Upper lobe of left lung (tissue), 6 donors: Measurements from ENCODE around the gene PTPRG. TPM values are rescaled to one million over a fixed set of nuclear protein-coding genes. Genes with fewer than 3 reads are reported as not detected.
A peak's percentile ranks its signal among the peaks of the same experiment; 100 is the strongest.
"Not testable (repeated sequence)": the region's sequence is repeated elsewhere in the genome, so short reads cannot be mapped to it uniquely, and the experiment has no call there.

Source experiments
- ATAC-seq, 2 donors: fragments of 200-7000 bp; cut with Tn5 transposase; one replicate each; pipeline ENCODE4 v1.9.1; 2022; ENCODE audit warnings: mild to moderate bottlenecking in 2 of 2, moderate library complexity in 2 of 2; ENCODE audit not compliant: low FRiP score in 2 of 2
- DNase-seq, 2 donors: peaks; one replicate each; pipeline ENCODE4 v3.0.0-alpha.2; 2019 to 2020
- H3K27ac ChIP-seq, 4 donors: fragments of 200-600 bp; sonication (generic); one replicate each; pipeline ENCODE4 v1.5.1; 2016 to 2019
- H3K27me3 ChIP-seq, 4 donors: fragments of 200-600 bp; sonication (generic); one replicate each; pipeline ENCODE4 v1.5.1; 2017 to 2019
- H3K36me3 ChIP-seq, 4 donors: fragments of 200-600 bp; sonication (generic); one replicate each; pipeline ENCODE4 v1.5.1; 2016 to 2019
- H3K4me1 ChIP-seq, 4 donors: fragments of 200-600 bp; sonication (generic); one replicate each; pipeline ENCODE4 v1.5.1; 2018 to 2019
- H3K4me3 ChIP-seq, 4 donors: fragments of 200-600 bp; sonication (generic); one replicate each; pipeline ENCODE4 v1.5.1; 2017 to 2019; ENCODE audit warnings: mild to moderate bottlenecking in 2 of 4, moderate library complexity in 1 of 4
- H3K9me3 ChIP-seq, 4 donors: fragments of 200-600 bp; sonication (generic); one replicate each; pipeline ENCODE4 v1.5.1; 2018 to 2019
- CTCF ChIP-seq, 6 experiments: fragments of 450-650 bp in 4 of 6; fragments of 200-600 bp in 2 of 6; sonication (generic) in 2 of 6; IDR thresholded peaks; one replicate each; pipeline ENCODE4 v1.5.1; 2016 to 2019; ENCODE audit warnings: antibody characterized with exemption in 6 of 6
- EP300 ChIP-seq, 4 donors: sonication (generic); formaldehyde crosslinking; IDR thresholded peaks; one replicate each; pipeline ENCODE4 v1.5.1; 2017; ENCODE audit warnings: antibody characterized with exemption in 4 of 4, control low read depth in 2 of 4
- POLR2A ChIP-seq, 4 donors: fragments of 450-650 bp; IDR thresholded peaks; one replicate each; pipeline ENCODE4 v1.5.1; 2016 to 2017; ENCODE audit warnings: antibody characterized with exemption in 4 of 4, mild to moderate bottlenecking in 2 of 4
- POLR2AphosphoS5 ChIP-seq, 2 donors: sonication (generic); formaldehyde crosslinking; IDR thresholded peaks; one replicate each; pipeline ENCODE4 v1.5.1; 2017; ENCODE audit warnings: antibody characterized with exemption in 2 of 2
- WGBS, 2 donors: methylation state at CpG; one replicate each; pipeline ENCODE4 v1.1.5; 2017 to 2018; 5-methylcytosine and 5-hydroxymethylcytosine counted together
- total RNA-seq, 6 donors: library from RNA; depleted of rRNA in 4 of 6; stranded (reverse); fragments of >200 nt in 4 of 6; gene quantifications; one replicate each; pipeline versions ENCODE4 v1.1.0 to v1.2.1, GENCODE V29; 2016 to 2021
- donor health status: DM: no; HTN: no; CAD: no; lungs with moderate emphysema.
- donor health status: DM: no; HTN: yes; CAD: no; lungs with severe emphysema.

The PTPRG gene
- total RNA-seq, 6 donors from 2014 or later = 58.7 to 101 (median 68.8) TPM

- WGBS, 2 donors = 71 to 76% methylated on average over 4 of the region's 4 CpGs
- no peak for ATAC-seq
- no peaks in the 10 kb centered on the region for H3K36me3 ChIP-seq
- H3K27me3 ChIP-seq = no peaks in the 10 kb centered on the region
- no peak for DNase-seq
- no peaks in the 10 kb centered on the region for H3K9me3 ChIP-seq
- H3K4me3 ChIP-seq = no peak overlapping the region
- H3K27ac ChIP-seq = no peak overlapping the region
- peaks cover 5 to 18% (median 17%) of the 10 kb centered on the region in 4 donors for H3K4me1 ChIP-seq
- no peak for TF ChIP-seq POLR2A (IDR thresholded peaks at IDR 0.05)
- TF ChIP-seq POLR2AphosphoS5 (IDR thresholded peaks at IDR 0.05) = no peak
- TF ChIP-seq EP300 (IDR thresholded peaks at IDR 0.05) = no peak
- no peak for TF ChIP-seq CTCF (IDR thresholded peaks at IDR 0.05)
Measured at GRCh38 chr3:61702453-61702852, 141.1 kb downstream of the PTPRG start.

GRCh38 chr3:61704807-61705206 is 143.4 kb downstream of the PTPRG start:
- no peak overlapping the region for H3K4me3 ChIP-seq
- H3K9me3 ChIP-seq = no peaks in the 10 kb centered on the region
- peaks cover 3 to 18% (median 10%) of the 10 kb centered on the region in 4 donors for H3K4me1 ChIP-seq
- TF ChIP-seq POLR2A (IDR thresholded peaks at IDR 0.05) = no peak
- no peak for TF ChIP-seq POLR2AphosphoS5 (IDR thresholded peaks at IDR 0.05)
- no peak for TF ChIP-seq CTCF (IDR thresholded peaks at IDR 0.05)
- TF ChIP-seq EP300 (IDR thresholded peaks at IDR 0.05) = no peak
- no peak overlapping the region for H3K27ac ChIP-seq
- H3K27me3 ChIP-seq = no peaks in the 10 kb centered on the region
- H3K36me3 ChIP-seq = no peaks in the 10 kb centered on the region
- DNase-seq (peak in 1 of 2 donors; percentile 38), ATAC-seq (peak in 1 of 2 donors; percentile 6)
- 62 to 74% methylated on average over 2 of the region's 2 CpGs for WGBS, 2 donors

GRCh38 chr3:61707492-61707891 is 146.1 kb downstream of the PTPRG start:
- WGBS, 2 donors = 83 to 96% methylated on average over 1 of the region's 1 CpG
- Histone ChIP-seq H3K36me3 (no peaks in the 10 kb centered on the region), H3K4me3 (no peak overlapping the region), H3K4me1 (peaks cover 0 to 18% (median 8%) of the 10 kb centered on the region in 4 donors), H3K27ac (no peak overlapping the region), H3K27me3 (no peaks in the 10 kb centered on the region), H3K9me3 (no peaks in the 10 kb centered on the region)
- TF ChIP-seq CTCF (IDR thresholded peaks at IDR 0.05) = no peak
- no peak for TF ChIP-seq EP300 (IDR thresholded peaks at IDR 0.05)
- no peak for TF ChIP-seq POLR2A (IDR thresholded peaks at IDR 0.05)
- no peak for TF ChIP-seq POLR2AphosphoS5 (IDR thresholded peaks at IDR 0.05)
- no peak for ATAC-seq
- no peak for DNase-seq

GRCh38 chr3:61710920-61711319 is 149.5 kb downstream of the PTPRG start:
- H3K36me3 ChIP-seq, H3K4me1 ChIP-seq: not testable (repeated sequence)
- 92 to 94% methylated on average over 3 of the region's 3 CpGs for WGBS, 2 donors

GRCh38 chr3:61714225-61714624 is 152.9 kb downstream of the PTPRG start:
- Histone ChIP-seq H3K4me3 (no peak overlapping the region), H3K36me3 (no peaks in the 10 kb centered on the region), H3K27ac (no peak overlapping the region), H3K9me3 (no peaks in the 10 kb centered on the region), H3K27me3 (no peaks in the 10 kb centered on the region), H3K4me1 (peaks cover 0 to 8% (median 0%) of the 10 kb centered on the region in 4 donors)
- ATAC-seq = no peak
- no peak for DNase-seq
- WGBS, 2 donors = 93% methylated on average over 4 of the region's 4 CpGs
- TF ChIP-seq POLR2A (IDR thresholded peaks at IDR 0.05) (no peak), EP300 (IDR thresholded peaks at IDR 0.05) (no peak), POLR2AphosphoS5 (IDR thresholded peaks at IDR 0.05) (no peak), CTCF (IDR thresholded peaks at IDR 0.05) (no peak)

More at GRCh38 chr3:61710920-61711319, 149.5 kb downstream of the PTPRG start:
- H3K4me3 ChIP-seq, H3K27ac ChIP-seq, H3K27me3 ChIP-seq, ATAC-seq, H3K9me3 ChIP-seq, DNase-seq: not testable (repeated sequence)
